ENCODE measurements around the gene FKBP1C.

DNA sequence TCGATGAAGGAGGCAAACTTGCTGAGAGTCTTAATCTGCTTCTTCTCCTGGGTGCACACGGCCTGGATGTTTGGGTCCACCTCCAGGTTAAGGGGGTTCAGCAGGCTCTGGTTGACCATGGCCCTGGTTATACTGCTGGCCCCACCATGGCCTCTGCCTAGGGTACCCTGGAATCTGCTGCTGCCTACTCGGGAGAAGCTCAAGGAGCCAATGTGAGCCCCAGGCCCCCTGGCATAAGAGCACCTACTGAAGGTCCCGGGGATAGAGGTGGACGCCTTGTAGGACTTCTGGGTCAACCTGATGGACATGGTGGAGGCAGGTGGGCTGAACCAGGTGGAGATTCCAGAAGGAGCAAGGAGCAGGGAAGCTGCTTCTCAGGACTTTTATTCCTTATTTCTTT is 17.9 kb upstream of the FKBP1C start:
- TF ChIP-seq, protein P1, sequence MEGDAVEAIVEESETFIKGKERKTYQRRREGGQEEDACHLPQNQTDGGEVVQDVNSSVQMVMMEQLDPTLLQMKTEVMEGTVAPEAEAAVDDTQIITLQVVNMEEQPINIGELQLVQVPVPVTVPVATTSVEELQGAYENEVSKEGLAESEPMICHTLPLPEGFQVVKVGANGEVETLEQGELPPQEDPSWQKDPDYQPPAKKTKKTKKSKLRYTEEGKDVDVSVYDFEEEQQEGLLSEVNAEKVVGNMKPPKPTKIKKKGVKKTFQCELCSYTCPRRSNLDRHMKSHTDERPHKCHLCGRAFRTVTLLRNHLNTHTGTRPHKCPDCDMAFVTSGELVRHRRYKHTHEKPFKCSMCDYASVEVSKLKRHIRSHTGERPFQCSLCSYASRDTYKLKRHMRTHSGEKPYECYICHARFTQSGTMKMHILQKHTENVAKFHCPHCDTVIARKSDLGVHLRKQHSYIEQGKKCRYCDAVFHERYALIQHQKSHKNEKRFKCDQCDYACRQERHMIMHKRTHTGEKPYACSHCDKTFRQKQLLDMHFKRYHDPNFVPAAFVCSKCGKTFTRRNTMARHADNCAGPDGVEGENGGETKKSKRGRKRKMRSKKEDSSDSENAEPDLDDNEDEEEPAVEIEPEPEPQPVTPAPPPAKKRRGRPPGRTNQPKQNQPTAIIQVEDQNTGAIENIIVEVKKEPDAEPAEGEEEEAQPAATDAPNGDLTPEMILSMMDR (IDR thresholded peaks at IDR 0.05) = no peak
- TF ChIP-seq POLR2A (IDR thresholded peaks at IDR 0.05) (no peak), POLR2AphosphoS5 (IDR thresholded peaks at IDR 0.05) (no peak), EP300 (IDR thresholded peaks at IDR 0.05) (no peak)
